Large intestine (tissue), 12 donors: ENCODE results near the gene EPC1. TPM values are rescaled to one million over a fixed set of nuclear protein-coding genes. Genes with fewer than 3 reads are reported as not detected.
"Not testable (repeated sequence)": the region's sequence is repeated elsewhere in the genome, so short reads cannot be mapped to it uniquely, and the experiment has no call there.

Source experiments
- DNase-seq, 2 donors: peaks; one replicate each; pipeline versions ENCODE4 v3.0.0 to v3.0.0-alpha.2; 2013
- H3K27ac ChIP-seq: one replicate; pipeline ENCODE4 v1.5.1; 2013; ENCODE audit warnings: low read length
- H3K27me3 ChIP-seq: 2 replicates; pipeline ENCODE4 v1.6.1; 2013; ENCODE audit warnings: low read length; ENCODE audit not compliant: control insufficient read depth, insufficient read depth
- H3K36me3 ChIP-seq: 2 replicates; pipeline ENCODE4 v1.6.1; 2013; ENCODE audit warnings: low read length; ENCODE audit not compliant: control insufficient read depth, insufficient read depth
- H3K4me1 ChIP-seq: one replicate; pipeline ENCODE4 v1.6.1; 2013; ENCODE audit warnings: low read length; ENCODE audit not compliant: control insufficient read depth, insufficient read depth
- H3K4me3 ChIP-seq: one replicate; pipeline ENCODE4 v1.5.1; 2013; ENCODE audit warnings: low read length
- H3K9me3 ChIP-seq: one replicate; pipeline ENCODE4 v1.6.1; 2013; ENCODE audit warnings: mild to moderate bottlenecking, low read depth, low read length, moderate library complexity; ENCODE audit not compliant: control insufficient read depth
- WGBS: methylation state at CpG from one replicate; pipeline ENCODE4 v1.1.5; 2013; ENCODE audit warnings: low lambda C conversion rate; ENCODE audit not compliant: insufficient coverage; 5-methylcytosine and 5-hydroxymethylcytosine counted together
- long read RNA-seq, 11 donors: transcript quantifications; one replicate each; lab custom pipeline, GENCODE V29; 2026
- polyA plus RNA-seq: library from polyadenylated mRNA; unstranded; fragments of 120-200 nt; gene quantifications from one replicate; pipeline ENCODE4 v1.2.1, GENCODE V29; 2013

The EPC1 gene, protein sequence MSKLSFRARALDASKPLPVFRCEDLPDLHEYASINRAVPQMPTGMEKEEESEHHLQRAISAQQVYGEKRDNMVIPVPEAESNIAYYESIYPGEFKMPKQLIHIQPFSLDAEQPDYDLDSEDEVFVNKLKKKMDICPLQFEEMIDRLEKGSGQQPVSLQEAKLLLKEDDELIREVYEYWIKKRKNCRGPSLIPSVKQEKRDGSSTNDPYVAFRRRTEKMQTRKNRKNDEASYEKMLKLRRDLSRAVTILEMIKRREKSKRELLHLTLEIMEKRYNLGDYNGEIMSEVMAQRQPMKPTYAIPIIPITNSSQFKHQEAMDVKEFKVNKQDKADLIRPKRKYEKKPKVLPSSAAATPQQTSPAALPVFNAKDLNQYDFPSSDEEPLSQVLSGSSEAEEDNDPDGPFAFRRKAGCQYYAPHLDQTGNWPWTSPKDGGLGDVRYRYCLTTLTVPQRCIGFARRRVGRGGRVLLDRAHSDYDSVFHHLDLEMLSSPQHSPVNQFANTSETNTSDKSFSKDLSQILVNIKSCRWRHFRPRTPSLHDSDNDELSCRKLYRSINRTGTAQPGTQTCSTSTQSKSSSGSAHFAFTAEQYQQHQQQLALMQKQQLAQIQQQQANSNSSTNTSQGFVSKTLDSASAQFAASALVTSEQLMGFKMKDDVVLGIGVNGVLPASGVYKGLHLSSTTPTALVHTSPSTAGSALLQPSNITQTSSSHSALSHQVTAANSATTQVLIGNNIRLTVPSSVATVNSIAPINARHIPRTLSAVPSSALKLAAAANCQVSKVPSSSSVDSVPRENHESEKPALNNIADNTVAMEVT
- polyA plus RNA-seq: 41.3 TPM
- long read RNA-seq, donor 1, partial matches to known transcripts: 0 of 2 reads
- long read RNA-seq, donor 1, other reads (novel, unspliced or antisense): 0 of 2 reads
- long read RNA-seq, donor 2, full-length matches to known transcripts: 2 of 2 reads
- long read RNA-seq, donor 2, partial matches to known transcripts: 0 of 2 reads
- long read RNA-seq, donor 2, other reads (novel, unspliced or antisense): 0 of 2 reads
- long read RNA-seq, donor 3: 0 reads
- long read RNA-seq, donor 4: 0 reads
- long read RNA-seq, donor 5, full-length matches to known transcripts: 1 of 1 reads
- long read RNA-seq, donor 5, partial matches to known transcripts: 0 of 1 reads
- long read RNA-seq, donor 5, other reads (novel, unspliced or antisense): 0 of 1 reads
- long read RNA-seq, donor 6, partial matches to known transcripts: 6 of 9 reads
- long read RNA-seq, donor 6, other reads (novel, unspliced or antisense): 0 of 9 reads
- long read RNA-seq, donor 7, partial matches to known transcripts: 0 of 1 reads
- long read RNA-seq, donor 7, other reads (novel, unspliced or antisense): 0 of 1 reads
- long read RNA-seq, donor 8, partial matches to known transcripts: 6 of 8 reads
- long read RNA-seq, donor 8, other reads (novel, unspliced or antisense): 0 of 8 reads
- long read RNA-seq, donor 9, partial matches to known transcripts: 0 of 5 reads
- long read RNA-seq, donor 9, other reads (novel, unspliced or antisense): 0 of 5 reads
- long read RNA-seq, donor 10, partial matches to known transcripts: 6 of 10 reads
- long read RNA-seq, donor 10, other reads (novel, unspliced or antisense): 0 of 10 reads
- long read RNA-seq, donor 11, full-length matches to known transcripts: 4 of 4 reads
- long read RNA-seq, donor 11, partial matches to known transcripts: 0 of 4 reads
- long read RNA-seq, donor 11, other reads (novel, unspliced or antisense): 0 of 4 reads

- Histone ChIP-seq H3K9me3 (peaks cover 5% of the 10 kb centered on the region), H3K4me1 (no peaks in the 10 kb centered on the region), H3K36me3 (peaks cover 7% of the 10 kb centered on the region), H3K4me3 (peak within 1 kb of the TSS; percentile 100), H3K27ac (peak within 1 kb of the TSS; percentile 100), H3K27me3 (no peaks in the 10 kb centered on the region)
- no CpG with 5 or more reads among the region's 97 CpGs for WGBS
- peak; percentile 92 to 95 for DNase-seq
Observed at GRCh38 chr10:32346551-32347362, at the start of gene EPC1. Gene EPC1, minus strand, starts transcription at chr10:32347158. Its CDS starts 243 bp downstream, at chr10:32346915.

DNA sequence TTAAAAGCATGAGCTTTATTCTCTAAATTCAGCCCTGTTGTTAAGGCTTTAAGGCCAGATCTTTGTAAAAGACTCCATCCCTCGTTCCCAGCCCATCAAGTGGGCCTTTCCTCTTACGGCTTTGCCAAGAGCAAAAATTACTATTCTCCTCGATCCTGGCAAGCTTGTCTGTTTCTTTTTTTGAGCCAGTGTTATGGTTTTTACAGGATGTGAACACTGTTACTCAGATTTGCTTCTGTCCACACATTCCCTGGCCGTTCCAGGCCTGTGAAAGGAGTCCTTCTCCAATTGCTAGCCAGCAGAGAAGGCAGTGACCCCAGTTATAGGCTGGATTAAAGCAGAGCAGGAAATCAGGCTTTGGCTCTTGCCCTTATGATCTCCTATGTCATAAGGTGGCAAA is 47.0 kb upstream of the EPC1 start:
- no peak overlapping the region for H3K27ac ChIP-seq
- WGBS: 100% methylated on average over 1 of the region's 4 CpGs
- no peaks in the 10 kb centered on the region for H3K27me3 ChIP-seq

DNA sequence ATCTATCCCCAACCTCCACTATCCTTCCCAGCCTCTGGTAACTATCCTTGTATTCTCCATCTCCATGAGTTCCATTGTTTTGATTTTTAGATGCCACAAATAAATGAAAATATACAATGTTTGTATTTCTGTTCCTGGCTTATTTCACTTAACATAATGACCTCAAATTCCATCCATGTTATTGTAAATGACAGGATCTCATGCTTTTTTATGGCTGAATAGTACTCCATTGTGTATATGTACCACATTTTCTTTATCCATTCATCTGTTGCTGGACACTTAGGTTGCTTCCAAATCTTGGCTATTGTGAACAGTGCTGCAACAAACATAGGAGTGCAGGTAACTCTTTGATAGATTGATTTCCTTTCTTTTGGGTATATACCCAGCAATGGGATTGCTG is 45.3 kb upstream of the EPC1 start:
- H3K36me3 ChIP-seq, H3K4me3 ChIP-seq, H3K27me3 ChIP-seq, H3K9me3 ChIP-seq, DNase-seq, H3K4me1 ChIP-seq, H3K27ac ChIP-seq: not testable (repeated sequence)

More for the DNA sequence above, 47.0 kb upstream of the EPC1 start:
- Histone ChIP-seq H3K9me3 (no peaks in the 10 kb centered on the region), H3K36me3 (no peaks in the 10 kb centered on the region), H3K4me1 (no peaks in the 10 kb centered on the region), H3K4me3 (no peak overlapping the region)
- DNase-seq: no peak

GRCh38 chr10:32390193-32390592 is 43.2 kb upstream of the EPC1 start:
- no peaks in the 10 kb centered on the region for H3K9me3 ChIP-seq
- H3K36me3 ChIP-seq: no peaks in the 10 kb centered on the region
- H3K27me3 ChIP-seq: no peaks in the 10 kb centered on the region
- no peak for DNase-seq
- WGBS: no CpG with 5 or more reads among the region's 3 CpGs
- no peak overlapping the region for H3K4me3 ChIP-seq
- no peaks in the 10 kb centered on the region for H3K4me1 ChIP-seq
- no peak overlapping the region for H3K27ac ChIP-seq

DNA sequence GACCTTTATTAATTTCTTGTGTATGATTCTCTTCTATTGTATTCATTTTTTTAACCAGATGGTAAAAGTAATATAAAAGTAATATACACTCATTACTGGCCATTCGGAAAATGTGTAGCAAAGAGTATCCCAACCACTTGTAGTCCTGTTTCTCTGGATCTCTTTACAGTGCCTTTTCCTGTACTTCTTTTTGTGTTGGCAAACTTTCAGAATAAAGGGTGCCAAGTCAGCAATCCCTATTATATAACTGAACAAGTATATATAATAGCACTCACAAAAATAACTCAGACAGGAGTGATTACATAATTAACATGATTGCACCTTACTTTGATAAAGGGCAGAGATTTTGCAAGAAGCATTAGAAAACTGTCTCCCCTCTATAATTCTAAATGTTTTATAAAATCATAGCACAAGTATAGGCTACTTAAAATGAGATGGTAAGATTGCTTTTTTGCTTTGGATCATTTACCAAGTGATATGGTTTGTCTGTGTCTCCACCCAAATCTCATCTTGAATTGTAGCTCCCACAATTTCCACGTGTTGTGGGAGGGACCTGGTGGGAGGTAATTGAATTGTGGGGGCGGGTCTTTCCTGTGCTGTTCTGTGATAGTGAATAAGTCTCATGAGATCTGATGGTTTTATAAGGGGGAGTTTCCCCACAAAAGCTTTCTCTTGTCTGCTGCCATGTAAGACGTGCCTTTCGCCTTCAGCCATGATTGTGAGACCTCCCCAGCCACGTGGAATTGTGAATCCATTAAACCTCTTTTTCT is 41.5 kb upstream of the EPC1 start:
- no peak overlapping the region for H3K27ac ChIP-seq
- no peaks in the 10 kb centered on the region for H3K4me1 ChIP-seq
- H3K9me3 ChIP-seq: no peaks in the 10 kb centered on the region
- no CpG with 5 or more reads among the region's 6 CpGs for WGBS
- no peaks in the 10 kb centered on the region for H3K27me3 ChIP-seq
- no peaks in the 10 kb centered on the region for H3K36me3 ChIP-seq
- no peak for DNase-seq
- no peak overlapping the region for H3K4me3 ChIP-seq

DNA sequence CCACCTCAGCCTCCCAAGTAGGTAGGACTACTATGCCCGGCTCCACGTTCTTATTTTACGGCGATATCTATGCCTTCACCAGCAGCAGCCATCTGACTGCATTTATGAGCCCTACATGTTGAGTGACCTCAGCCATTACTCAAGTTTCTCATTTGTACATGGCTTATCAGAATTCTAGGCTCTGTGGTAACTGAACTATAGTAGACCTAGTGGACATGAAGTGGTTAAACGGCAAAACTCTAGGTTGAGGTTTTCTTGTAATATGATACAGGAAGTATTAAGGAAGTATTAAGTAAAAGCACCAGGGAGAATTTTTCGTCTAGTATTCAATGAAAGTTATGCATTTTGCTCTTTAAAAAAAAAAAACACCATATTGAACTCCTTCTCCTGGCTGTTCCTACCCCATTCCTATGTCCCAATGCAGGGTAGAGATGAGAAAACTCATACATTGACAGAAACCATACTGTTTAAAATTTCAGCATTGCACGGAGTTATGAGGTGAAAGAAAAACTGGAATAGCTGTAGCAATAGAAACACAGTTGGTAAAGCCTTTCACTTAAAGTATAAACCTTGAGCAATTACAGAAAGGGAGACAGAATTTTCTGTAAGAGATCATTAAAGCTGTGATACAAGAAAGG is 39.8 kb upstream of the EPC1 start:
- Histone ChIP-seq H3K9me3 (no peaks in the 10 kb centered on the region), H3K27me3 (no peaks in the 10 kb centered on the region), H3K27ac (no peak overlapping the region), H3K4me3 (no peak overlapping the region), H3K4me1 (no peaks in the 10 kb centered on the region), H3K36me3 (no peaks in the 10 kb centered on the region)
- no peak for DNase-seq
- no CpG with 5 or more reads among the region's 7 CpGs for WGBS

DNA sequence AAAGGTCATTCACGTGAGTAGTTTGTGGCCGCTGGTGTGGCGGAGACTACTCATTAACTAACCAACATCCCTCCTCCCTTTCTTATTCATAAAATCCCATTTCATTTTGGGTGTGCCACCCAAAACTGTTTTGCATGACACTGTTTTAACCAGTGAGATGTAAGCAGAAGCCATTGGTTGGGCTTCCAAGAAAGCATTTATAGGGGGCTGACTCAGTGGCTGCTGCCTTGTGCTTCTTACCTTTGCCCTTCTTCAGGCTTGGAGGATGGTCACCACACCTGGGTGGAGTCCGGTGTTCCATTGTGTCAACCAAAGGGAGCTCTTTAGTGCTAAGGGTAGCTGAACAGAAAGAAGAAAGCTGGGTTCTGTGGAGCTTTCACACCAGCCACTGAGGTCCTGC is 37.2 kb upstream of the EPC1 start:
- H3K27me3 ChIP-seq: no peaks in the 10 kb centered on the region
- no peaks in the 10 kb centered on the region for H3K36me3 ChIP-seq
- DNase-seq: no peak
- no peak overlapping the region for H3K27ac ChIP-seq
- H3K4me1 ChIP-seq: no peaks in the 10 kb centered on the region
- no peaks in the 10 kb centered on the region for H3K9me3 ChIP-seq
- H3K4me3 ChIP-seq: no peak overlapping the region
- WGBS: 90% methylated on average over 3 of the region's 4 CpGs

DNA sequence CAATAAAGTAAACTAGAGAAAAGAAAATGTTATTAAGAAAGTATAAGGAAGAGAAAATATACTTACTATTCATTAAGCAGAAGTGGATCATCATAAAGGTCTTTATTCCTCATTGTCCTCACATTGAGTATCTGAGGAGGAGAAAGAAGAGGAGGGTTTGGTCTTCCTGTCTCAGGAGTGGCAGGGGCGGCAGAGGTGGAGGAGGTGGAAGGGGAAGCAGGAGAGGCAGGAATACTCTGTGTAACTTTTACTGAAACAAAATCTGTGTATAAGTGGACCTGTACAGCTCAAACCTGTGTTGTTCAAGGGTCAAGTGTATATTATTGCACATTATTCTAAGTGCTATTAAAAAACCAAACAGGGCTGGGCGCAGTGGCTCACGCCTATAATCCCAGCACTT is 34.2 kb upstream of the EPC1 start:
- no peak overlapping the region for H3K27ac ChIP-seq
- H3K9me3 ChIP-seq: no peaks in the 10 kb centered on the region
- H3K4me1 ChIP-seq: no peaks in the 10 kb centered on the region
- H3K27me3 ChIP-seq: no peaks in the 10 kb centered on the region
- no peak for DNase-seq
- H3K4me3 ChIP-seq: no peak overlapping the region
- WGBS: 100% methylated on average over 1 of the region's 3 CpGs
- H3K36me3 ChIP-seq: no peaks in the 10 kb centered on the region
